Transverse colon (tissue), 4 donors: Measurements from ENCODE around the gene COIL. TPM values are rescaled to one million over a fixed set of nuclear protein-coding genes. Genes with fewer than 3 reads are reported as not detected.

Experiments used
- DNase-seq: peaks from one replicate; pipeline ENCODE4 v3.0.0-alpha.2; 2019
- H3K27ac ChIP-seq, 4 donors: fragments of 200-600 bp; sonication (generic); 2 replicates each; pipeline ENCODE4 v1.5.1; 2016 to 2018; ENCODE audit warnings: inconsistent platforms in 4 of 4
- H3K27me3 ChIP-seq: fragments of 200-600 bp; sonication (generic); 2 replicates; pipeline ENCODE4 v1.5.1; 2017; ENCODE audit warnings: inconsistent platforms
- H3K36me3 ChIP-seq, 4 donors: fragments of 200-600 bp; sonication (generic); 2 replicates each; pipeline ENCODE4 v1.5.1; 2017 to 2019; ENCODE audit warnings: inconsistent platforms in 4 of 4
- H3K4me1 ChIP-seq, 4 donors: fragments of 200-600 bp; sonication (generic); 2 replicates each; pipeline ENCODE4 v1.5.1; 2017 to 2020; ENCODE audit warnings: inconsistent platforms in 4 of 4
- H3K4me3 ChIP-seq, 4 donors: fragments of 200-600 bp; sonication (generic); 1 replicate in 1 of 4; 2 replicates in 3 of 4; pipeline versions ENCODE4 v1.5.1 to v1.6.1; 2017 to 2019; ENCODE audit warnings: inconsistent platforms in 4 of 4
- H3K9me3 ChIP-seq, 2 donors: fragments of 200-600 bp; sonication (generic); 2 replicates each; pipeline ENCODE4 v1.5.1; 2017 to 2019; ENCODE audit warnings: inconsistent platforms in 2 of 2
- EP300 ChIP-seq: sonication (generic); formaldehyde crosslinking; IDR thresholded peaks from one replicate; pipeline ENCODE4 v1.6.1; 2017; ENCODE audit warnings: antibody characterized with exemption, low read depth
- POLR2A ChIP-seq: fragments of 450-650 bp; IDR thresholded peaks from one replicate; pipeline ENCODE4 v1.6.1; 2016; ENCODE audit warnings: antibody characterized with exemption, mild to moderate bottlenecking, moderate library complexity
- POLR2AphosphoS5 ChIP-seq, 3 donors: sonication (generic); formaldehyde crosslinking; IDR thresholded peaks; one replicate each; pipeline ENCODE4 v1.6.1; 2016; ENCODE audit warnings: antibody characterized with exemption in 3 of 3
- WGBS, 2 donors: methylation state at CpG; one replicate each; pipeline ENCODE4 v1.1.5; 2018; ENCODE audit warnings: low coverage in 1 of 2; 5-methylcytosine and 5-hydroxymethylcytosine counted together
- in situ Hi-C, 4 donors: fragments of 200-750 bp; cut with MboI; loops; one replicate each; pipeline versions ENCODE4 v1.15.0 to v1.15.1; 2017; ENCODE audit warnings: low sequenced_read_pairs in 3 of 4, low pct_ligation_motif_present in 1 of 4, low pct_unique_long_range_greater_than_20kb in 1 of 4
- intact Hi-C: fragments of 100-400 bp; cut with DNase I; formaldehyde crosslinking; loops from one replicate; pipeline ENCODE4 v1.15.1; 2023; ENCODE audit warnings: low total_unique reads
- total RNA-seq, 4 donors: library from RNA; depleted of rRNA; stranded (reverse); fragments of >200 nt; gene quantifications; one replicate each; pipeline ENCODE4 v1.1.0, GENCODE V29; 2016
- TF ChIP-seq, protein P1 (sequence below), 5 experiments: fragments of 200-600 bp in 3 of 5; fragments of 450-650 bp in 2 of 5; sonication (generic) in 3 of 5; IDR thresholded peaks; 1 replicate in 2 of 5; 2 replicates in 3 of 5; pipeline ENCODE4 v1.5.1; 2016 to 2017; ENCODE audit warnings: antibody characterized with exemption in 5 of 5, inconsistent platforms in 3 of 5, mild to moderate bottlenecking in 2 of 5, moderate library complexity in 1 of 5

The COIL gene
- total RNA-seq, 4 donors from 2014 or later = 1.5 to 12.2 (median 8.2) TPM

- Histone ChIP-seq H3K4me1 (peaks cover 6 to 23% (median 11%) of the 10 kb centered on the region in 4 donors), H3K27me3 (no peaks in the 10 kb centered on the region), H3K4me3 (no peak overlapping the region), H3K27ac (no peak overlapping the region), H3K9me3 (no peaks in the 10 kb centered on the region), H3K36me3 (no peaks in the 10 kb centered on the region)
- intact Hi-C loops = no loop called here
- DNase-seq = no peak
- in situ Hi-C loops = no loop called here
- TF ChIP-seq POLR2AphosphoS5 (IDR thresholded peaks at IDR 0.05) (no peak), POLR2A (no peak), EP300 (no peak)
- TF ChIP-seq, protein P1, sequence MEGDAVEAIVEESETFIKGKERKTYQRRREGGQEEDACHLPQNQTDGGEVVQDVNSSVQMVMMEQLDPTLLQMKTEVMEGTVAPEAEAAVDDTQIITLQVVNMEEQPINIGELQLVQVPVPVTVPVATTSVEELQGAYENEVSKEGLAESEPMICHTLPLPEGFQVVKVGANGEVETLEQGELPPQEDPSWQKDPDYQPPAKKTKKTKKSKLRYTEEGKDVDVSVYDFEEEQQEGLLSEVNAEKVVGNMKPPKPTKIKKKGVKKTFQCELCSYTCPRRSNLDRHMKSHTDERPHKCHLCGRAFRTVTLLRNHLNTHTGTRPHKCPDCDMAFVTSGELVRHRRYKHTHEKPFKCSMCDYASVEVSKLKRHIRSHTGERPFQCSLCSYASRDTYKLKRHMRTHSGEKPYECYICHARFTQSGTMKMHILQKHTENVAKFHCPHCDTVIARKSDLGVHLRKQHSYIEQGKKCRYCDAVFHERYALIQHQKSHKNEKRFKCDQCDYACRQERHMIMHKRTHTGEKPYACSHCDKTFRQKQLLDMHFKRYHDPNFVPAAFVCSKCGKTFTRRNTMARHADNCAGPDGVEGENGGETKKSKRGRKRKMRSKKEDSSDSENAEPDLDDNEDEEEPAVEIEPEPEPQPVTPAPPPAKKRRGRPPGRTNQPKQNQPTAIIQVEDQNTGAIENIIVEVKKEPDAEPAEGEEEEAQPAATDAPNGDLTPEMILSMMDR (IDR thresholded peaks at IDR 0.05) = no peak
- WGBS, 2 donors = 66 to 73% methylated on average over 3 of the region's 3 CpGs
These were observed 41.9 kb downstream of the COIL start for GRCh38 chr17:56918916-56919315.

DNA sequence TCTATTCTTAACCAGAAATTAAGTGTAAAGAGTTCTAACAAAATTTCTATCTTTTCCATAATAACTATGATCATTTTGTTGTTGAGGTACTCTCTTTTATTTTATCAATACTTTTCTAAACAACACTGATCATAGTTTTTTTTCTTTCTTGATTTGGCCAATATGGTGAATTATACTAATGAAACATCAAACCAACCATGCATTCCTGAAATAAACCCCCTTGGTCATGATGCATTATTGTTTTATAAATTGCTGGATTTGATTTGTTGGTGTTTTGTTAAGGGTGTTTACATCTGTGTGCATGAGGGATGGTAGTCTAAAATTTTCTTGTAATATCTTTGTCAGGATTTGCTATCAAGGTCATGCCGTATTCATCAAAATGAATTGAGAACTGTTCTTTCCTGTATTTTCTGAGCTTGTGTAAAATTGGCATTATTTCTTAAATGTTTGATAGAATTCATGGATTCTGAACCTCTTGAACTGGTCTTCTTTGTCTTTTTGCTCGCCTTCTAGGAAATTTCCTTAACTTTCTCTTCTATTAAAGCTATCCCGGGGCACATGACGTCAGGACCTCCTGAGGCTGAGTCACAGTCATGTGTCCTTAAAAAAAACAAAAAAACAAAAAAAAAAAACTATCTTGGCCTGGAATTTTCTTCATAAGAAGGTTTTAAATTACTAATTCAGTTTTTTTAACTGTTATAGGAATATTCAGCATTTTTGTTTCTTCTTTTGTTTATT is 43.1 kb downstream of the COIL start:
- Histone ChIP-seq H3K36me3 (no peaks in the 10 kb centered on the region), H3K9me3 (no peaks in the 10 kb centered on the region), H3K4me3 (no peak overlapping the region), H3K27me3 (no peaks in the 10 kb centered on the region), H3K4me1 (peaks cover 7 to 26% (median 14%) of the 10 kb centered on the region in 4 donors), H3K27ac (peak overlapping the region in 1 of 4 donors; percentile 4)
- TF ChIP-seq EP300 (no peak), POLR2A (no peak), POLR2AphosphoS5 (IDR thresholded peaks at IDR 0.05) (no peak)
- TF ChIP-seq, protein P1 (IDR thresholded peaks at IDR 0.05) = no peak
- no peak for DNase-seq
- in situ Hi-C loops = no loop called here
- 90 to 92% methylated on average over 4 of the region's 4 CpGs for WGBS, 2 donors
- intact Hi-C loops = no loop called here

DNA sequence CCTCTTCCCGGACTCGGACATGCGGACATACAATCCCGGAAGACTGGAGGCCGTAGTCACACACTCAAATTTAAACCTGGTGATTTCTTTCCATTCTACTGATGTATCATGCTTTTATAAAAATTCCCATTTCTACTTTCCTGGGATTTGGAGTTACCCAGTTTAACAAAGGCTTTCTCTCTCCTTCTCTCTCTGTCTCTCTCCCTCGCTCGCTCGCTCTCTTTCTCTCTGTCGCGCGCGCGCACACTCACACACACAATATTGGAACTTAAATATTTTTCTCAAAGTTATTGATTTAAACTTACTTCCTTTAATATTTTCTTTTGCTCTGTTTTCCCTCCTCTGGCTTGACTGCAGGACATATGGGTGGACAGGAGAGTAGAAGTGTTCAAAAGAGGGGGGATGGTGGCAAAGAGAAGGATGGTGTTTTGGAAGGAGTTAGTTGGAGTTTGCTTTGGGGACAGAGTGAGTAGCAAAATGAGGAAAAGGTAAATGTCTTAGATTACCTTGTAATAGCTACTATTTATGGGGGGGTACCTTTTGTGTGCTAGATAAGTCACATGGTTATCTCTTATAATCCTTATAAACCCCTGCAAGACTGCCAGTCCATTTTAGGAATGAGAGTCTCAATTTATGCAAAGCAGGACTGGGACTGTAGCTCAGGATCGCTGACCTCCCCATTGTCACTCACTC is 46.1 kb downstream of the COIL start:
- Histone ChIP-seq H3K36me3 (no peaks in the 10 kb centered on the region), H3K27me3 (no peaks in the 10 kb centered on the region), H3K4me3 (peak overlapping the region; percentile 59 to 80 (median 76)), H3K27ac (peak overlapping the region; percentile 91 to 98 (median 94)), H3K9me3 (no peaks in the 10 kb centered on the region), H3K4me1 (peaks cover 12 to 56% (median 39%) of the 10 kb centered on the region in 4 donors)
- intact Hi-C loops (no loop called here), in situ Hi-C loops (no loop called here)
- no peak for TF ChIP-seq POLR2A
- peak in 1 of 3 donors; percentile 4 for TF ChIP-seq POLR2AphosphoS5 (IDR thresholded peaks at IDR 0.05)
- WGBS, 2 donors = 6 to 13% methylated on average over 14 of the region's 14 CpGs
- no peak for DNase-seq

DNA sequence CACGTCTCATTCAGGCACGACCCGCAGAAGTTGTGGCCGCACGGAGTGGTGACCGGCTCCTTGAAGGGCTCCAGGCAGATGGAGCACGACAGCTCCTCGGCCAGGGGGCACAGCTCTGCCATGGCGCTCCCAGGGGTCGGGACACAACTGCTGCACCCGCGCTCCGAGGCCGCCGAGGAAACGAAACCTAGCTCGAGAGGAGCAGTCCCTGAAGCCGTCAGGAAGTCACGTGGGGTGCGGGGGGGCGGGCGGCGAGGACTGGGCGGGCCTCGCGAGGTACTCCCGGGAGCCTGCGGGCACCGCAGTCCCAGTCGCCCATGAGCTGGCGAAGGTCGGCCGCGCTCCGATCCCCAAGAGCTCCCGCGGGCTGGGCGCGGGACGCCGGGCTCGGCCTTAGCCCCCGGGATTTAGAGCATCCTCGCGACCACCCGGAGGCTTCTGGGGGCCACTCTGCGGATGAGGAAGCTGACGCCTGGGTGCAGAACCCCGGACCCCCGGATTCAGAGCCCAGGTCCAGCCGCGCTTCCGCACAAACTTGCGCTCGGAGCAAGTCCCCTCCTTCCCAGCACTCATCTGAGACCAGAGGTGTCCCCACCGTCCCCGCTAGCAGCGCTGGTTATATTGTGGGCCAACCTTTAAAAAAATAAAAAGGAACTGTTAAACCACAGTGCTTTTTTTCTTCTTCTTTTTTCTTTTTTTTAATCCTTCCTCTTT is 46.8 kb downstream of the COIL start, which contains the start of gene TRIM25:
Gene TRIM25, minus strand, starts transcription at position 183 of the 714 bp plus-strand sequence. Its CDS starts 61 bp downstream, at position 122.
- H3K4me3 ChIP-seq = peak within 1 kb of the TSS; percentile 59 to 80 (median 76)
- DNase-seq = peak; percentile 95
- H3K36me3 ChIP-seq = no peaks in the 10 kb centered on the region
- H3K27me3 ChIP-seq = no peaks in the 10 kb centered on the region
- H3K4me1 ChIP-seq = peaks cover 12 to 61% (median 44%) of the 10 kb centered on the region in 4 donors
- intact Hi-C loops (no loop called here), in situ Hi-C loops (no loop called here)
- 0% methylated on average over 3 to 7 of the region's 58 CpGs for WGBS, 2 donors
- TF ChIP-seq POLR2AphosphoS5 (IDR thresholded peaks at IDR 0.05) (peak; percentile 99), EP300 (no peak), POLR2A (peak; percentile 99)
- TF ChIP-seq, protein P1 (IDR thresholded peaks at IDR 0.05) = no peak
- H3K27ac ChIP-seq = peak within 1 kb of the TSS; percentile 91 to 98 (median 94)
- no peaks in the 10 kb centered on the region for H3K9me3 ChIP-seq
